A673 (cell line): ENCODE measurements around the gene GGPS1.

Source experiments
- CTCF ChIP-seq: fragments of 300-800, 200-600 bp; sonication (generic); conservative IDR thresholded peaks from 2 replicates; pipeline ENCODE4 v1.5.1; 2017; ENCODE audit warnings: low read depth, mild to moderate bottlenecking, antibody characterized with exemption, low read length, moderate library complexity, mixed read lengths
- EZH2 ChIP-seq: fragments of 200-600 bp; sonication (generic); IDR thresholded peaks from 2 replicates; pipeline ENCODE4 v1.6.1; 2017; ENCODE audit warnings: borderline replicate concordance, low read depth, mild to moderate bottlenecking, mixed read lengths, antibody characterized with exemption, low read length; ENCODE audit not compliant: poor library complexity, severe bottlenecking

DNA sequence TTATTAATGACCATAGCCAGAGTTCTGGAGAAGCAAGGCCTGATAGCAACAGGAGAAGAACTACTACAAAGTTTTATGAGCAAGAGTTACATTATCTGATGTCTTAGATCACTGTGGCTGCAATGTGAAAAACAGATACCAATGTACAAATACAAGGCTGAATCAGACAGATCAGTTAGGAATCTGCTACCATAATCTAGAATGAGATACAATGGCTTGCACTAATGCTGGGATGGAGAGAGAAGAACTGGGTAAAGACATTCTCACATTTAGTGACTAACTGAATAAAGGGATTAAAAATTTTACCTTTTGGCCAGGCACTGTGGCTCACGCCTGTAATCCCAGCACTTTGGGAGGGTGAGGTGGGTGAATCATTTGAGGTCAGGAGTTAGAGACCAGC lies 41.7 kb upstream of the GGPS1 start:
- TF ChIP-seq CTCF: no peak
- TF ChIP-seq EZH2: no peak
